ENCODE measurements around the gene AOPEP.

The AOPEP gene

DNA sequence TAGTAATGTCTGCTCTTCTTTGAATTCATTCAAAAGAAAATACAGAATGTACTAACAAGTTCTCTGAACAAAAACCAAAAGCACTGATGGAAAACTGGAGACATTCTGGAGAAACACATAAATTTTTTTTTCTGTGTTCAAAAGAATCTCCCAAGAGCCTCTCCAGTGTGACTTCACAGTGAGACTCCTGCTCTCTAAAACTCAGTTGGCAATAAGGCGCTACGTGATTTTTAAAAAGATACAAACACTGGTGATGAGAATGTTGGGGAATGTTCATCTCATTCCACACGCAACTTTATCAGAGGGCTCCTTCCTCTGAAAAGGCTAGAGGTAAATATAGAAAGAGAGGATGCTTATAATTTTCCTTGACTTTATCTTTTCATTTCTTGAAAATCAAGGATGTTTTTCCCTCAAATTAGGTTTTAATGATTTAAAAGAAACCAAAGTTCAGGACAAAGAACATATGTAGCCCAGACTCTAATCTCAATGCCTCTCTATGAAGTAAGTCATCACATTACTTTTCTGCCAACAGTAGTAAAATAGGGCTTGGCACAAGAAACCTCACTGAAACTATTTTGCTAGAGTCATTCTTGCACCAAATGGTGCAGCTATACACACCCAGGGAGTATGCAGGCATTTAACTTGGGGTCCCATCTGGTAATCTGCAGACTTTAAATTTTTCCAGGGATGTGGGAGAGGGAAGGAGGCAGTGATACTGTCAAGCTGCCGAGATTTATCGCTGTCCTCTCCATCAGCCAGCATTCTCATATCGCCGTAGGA is 12.9 kb upstream of the AOPEP start:
- Histone ChIP-seq H3K4me3 (ENCODE audit: low read length) (no peak overlapping the region), H3K4me1 (ENCODE audit: low read length) (no peaks in the 10 kb centered on the region), H3K27ac (ENCODE audit: low read length) (no peak overlapping the region), H3K9me3 (replicated peaks; ENCODE audit: insufficient read depth, low read length) (no peaks in the 10 kb centered on the region), H3K36me3 (replicated peaks; ENCODE audit: insufficient read depth, low read length) (no peaks in the 10 kb centered on the region), H3K9ac (ENCODE audit: low read length) (no peak overlapping the region), H2AFZ (ENCODE audit: low read length) (no peak overlapping the region), H3K27me3 (replicated peaks; ENCODE audit: insufficient read depth, low read length) (no peaks in the 10 kb centered on the region), H4K20me1 (ENCODE audit: insufficient read depth, low read length) (no peaks in the 10 kb centered on the region), H3F3A (ENCODE audit: insufficient read depth, low read length) (no peaks in the 10 kb centered on the region), H3K79me2 (ENCODE audit: low read length) (no peaks in the 10 kb centered on the region), H3K9me2 (replicated peaks; ENCODE audit: insufficient read depth, low read length) (no peaks in the 10 kb centered on the region), H3K4me2 (ENCODE audit: low read depth, low read length) (no peak overlapping the region)
- DNase-seq = no peak
- no peak for TF ChIP-seq EZH2 (optimal IDR thresholded peaks at IDR 0.05; ENCODE audit: low read depth, low read length)
- TF ChIP-seq, protein P1, sequence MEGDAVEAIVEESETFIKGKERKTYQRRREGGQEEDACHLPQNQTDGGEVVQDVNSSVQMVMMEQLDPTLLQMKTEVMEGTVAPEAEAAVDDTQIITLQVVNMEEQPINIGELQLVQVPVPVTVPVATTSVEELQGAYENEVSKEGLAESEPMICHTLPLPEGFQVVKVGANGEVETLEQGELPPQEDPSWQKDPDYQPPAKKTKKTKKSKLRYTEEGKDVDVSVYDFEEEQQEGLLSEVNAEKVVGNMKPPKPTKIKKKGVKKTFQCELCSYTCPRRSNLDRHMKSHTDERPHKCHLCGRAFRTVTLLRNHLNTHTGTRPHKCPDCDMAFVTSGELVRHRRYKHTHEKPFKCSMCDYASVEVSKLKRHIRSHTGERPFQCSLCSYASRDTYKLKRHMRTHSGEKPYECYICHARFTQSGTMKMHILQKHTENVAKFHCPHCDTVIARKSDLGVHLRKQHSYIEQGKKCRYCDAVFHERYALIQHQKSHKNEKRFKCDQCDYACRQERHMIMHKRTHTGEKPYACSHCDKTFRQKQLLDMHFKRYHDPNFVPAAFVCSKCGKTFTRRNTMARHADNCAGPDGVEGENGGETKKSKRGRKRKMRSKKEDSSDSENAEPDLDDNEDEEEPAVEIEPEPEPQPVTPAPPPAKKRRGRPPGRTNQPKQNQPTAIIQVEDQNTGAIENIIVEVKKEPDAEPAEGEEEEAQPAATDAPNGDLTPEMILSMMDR (IDR thresholded peaks at IDR 0.05; ENCODE audit: low read length) = no peak
- no peak for TF ChIP-seq EZH2phosphoT487 (IDR thresholded peaks at IDR 0.05; ENCODE audit: low read length)

DNA sequence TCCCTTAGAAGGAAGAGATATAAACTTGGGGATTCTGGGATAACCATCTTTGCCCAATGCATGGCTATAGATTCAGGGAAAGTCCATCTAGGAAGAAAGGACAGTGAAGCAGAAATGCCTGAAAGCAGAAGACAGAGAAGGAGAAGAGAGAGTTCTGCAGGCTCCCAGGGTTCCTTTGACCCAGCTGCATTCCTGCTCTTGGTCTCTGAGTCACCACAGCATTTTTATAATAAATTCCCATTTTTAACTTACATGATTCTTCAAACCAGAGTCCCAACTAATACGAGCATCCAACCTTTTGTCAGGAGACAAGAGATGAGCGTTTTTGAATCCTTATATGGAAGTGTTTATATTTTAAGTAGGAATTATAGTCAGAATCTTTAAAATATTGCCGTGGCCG is 12.0 kb upstream of the AOPEP start:
- Histone ChIP-seq H3K9ac (ENCODE audit: low read length) (no peak overlapping the region), H3K4me3 (ENCODE audit: low read length) (no peak overlapping the region), H4K20me1 (ENCODE audit: insufficient read depth, low read length) (no peaks in the 10 kb centered on the region), H3K9me2 (replicated peaks; ENCODE audit: insufficient read depth, low read length) (no peaks in the 10 kb centered on the region), H3K27me3 (replicated peaks; ENCODE audit: insufficient read depth, low read length) (no peaks in the 10 kb centered on the region), H3K36me3 (replicated peaks; ENCODE audit: insufficient read depth, low read length) (no peaks in the 10 kb centered on the region), H3K4me1 (ENCODE audit: low read length) (peaks cover under 1% of the 10 kb centered on the region), H3F3A (ENCODE audit: insufficient read depth, low read length) (no peaks in the 10 kb centered on the region), H3K79me2 (ENCODE audit: low read length) (no peaks in the 10 kb centered on the region), H2AFZ (ENCODE audit: low read length) (no peak overlapping the region), H3K9me3 (replicated peaks; ENCODE audit: insufficient read depth, low read length) (no peaks in the 10 kb centered on the region), H3K4me2 (ENCODE audit: low read depth, low read length) (no peak overlapping the region), H3K27ac (ENCODE audit: low read length) (no peak overlapping the region)
- DNase-seq = no peak
- TF ChIP-seq EZH2phosphoT487 (IDR thresholded peaks at IDR 0.05; ENCODE audit: low read length) = no peak
- TF ChIP-seq, protein P1 (IDR thresholded peaks at IDR 0.05; ENCODE audit: low read length) = no peak
- no peak for TF ChIP-seq EZH2 (optimal IDR thresholded peaks at IDR 0.05; ENCODE audit: low read depth, low read length)

DNA sequence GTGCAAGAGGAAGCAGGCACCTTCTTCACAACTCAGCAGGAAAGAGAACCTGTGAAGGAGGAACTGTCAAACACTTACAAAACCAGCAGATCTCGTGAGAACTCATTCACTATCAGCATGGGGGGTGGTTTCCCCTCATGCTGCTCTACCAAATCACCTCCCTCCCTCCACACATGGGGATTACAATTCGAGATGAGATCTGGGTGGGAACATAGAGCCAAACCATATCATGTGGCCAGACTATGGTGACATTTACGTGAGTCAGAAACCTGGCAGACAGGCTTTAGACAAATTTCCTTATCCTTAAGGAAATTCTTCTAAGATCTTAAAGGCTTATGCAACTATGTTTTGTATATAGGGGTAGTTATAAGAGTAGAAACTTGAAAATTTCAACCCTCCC is 8.7 kb upstream of the AOPEP start:
- Histone ChIP-seq H3K9ac (ENCODE audit: low read length) (no peak overlapping the region), H3K9me2 (replicated peaks; ENCODE audit: insufficient read depth, low read length) (no peaks in the 10 kb centered on the region), H3K4me1 (ENCODE audit: low read length) (peaks cover 7% of the 10 kb centered on the region), H3F3A (ENCODE audit: insufficient read depth, low read length) (no peaks in the 10 kb centered on the region; the same call in 1 of the 2 replicates), H3K9me3 (replicated peaks; ENCODE audit: insufficient read depth, low read length) (no peaks in the 10 kb centered on the region), H3K27me3 (replicated peaks; ENCODE audit: insufficient read depth, low read length) (no peaks in the 10 kb centered on the region), H3K4me2 (ENCODE audit: low read depth, low read length) (no peak overlapping the region), H3K4me3 (ENCODE audit: low read length) (no peak overlapping the region), H2AFZ (ENCODE audit: low read length) (no peak overlapping the region), H3K27ac (ENCODE audit: low read length) (no peak overlapping the region), H3K36me3 (replicated peaks; ENCODE audit: insufficient read depth, low read length) (no peaks in the 10 kb centered on the region), H3K79me2 (ENCODE audit: low read length) (no peaks in the 10 kb centered on the region), H4K20me1 (ENCODE audit: insufficient read depth, low read length) (no peaks in the 10 kb centered on the region)
- DNase-seq = no peak
- no peak for TF ChIP-seq EZH2 (optimal IDR thresholded peaks at IDR 0.05; ENCODE audit: low read depth, low read length)
- no peak for TF ChIP-seq EZH2phosphoT487 (IDR thresholded peaks at IDR 0.05; ENCODE audit: low read length)
- TF ChIP-seq, protein P1 (IDR thresholded peaks at IDR 0.05; ENCODE audit: low read length) = no peak

All from MM.1S (cell line).